EH (cell line): ENCODE results near the gene TRIM8.
A peak's percentile ranks its signal among the peaks of the same experiment; 100 is the strongest.
"Not testable (repeated sequence)": the region's sequence is repeated elsewhere in the genome, so short reads cannot be mapped to it uniquely, and the experiment has no call there.

Source experiments
- DNase-seq: peaks from one replicate; pipeline ENCODE4 v3.0.0-alpha.2; 2015; ENCODE audit warnings: low read depth

Gene TRIM8

DNA sequence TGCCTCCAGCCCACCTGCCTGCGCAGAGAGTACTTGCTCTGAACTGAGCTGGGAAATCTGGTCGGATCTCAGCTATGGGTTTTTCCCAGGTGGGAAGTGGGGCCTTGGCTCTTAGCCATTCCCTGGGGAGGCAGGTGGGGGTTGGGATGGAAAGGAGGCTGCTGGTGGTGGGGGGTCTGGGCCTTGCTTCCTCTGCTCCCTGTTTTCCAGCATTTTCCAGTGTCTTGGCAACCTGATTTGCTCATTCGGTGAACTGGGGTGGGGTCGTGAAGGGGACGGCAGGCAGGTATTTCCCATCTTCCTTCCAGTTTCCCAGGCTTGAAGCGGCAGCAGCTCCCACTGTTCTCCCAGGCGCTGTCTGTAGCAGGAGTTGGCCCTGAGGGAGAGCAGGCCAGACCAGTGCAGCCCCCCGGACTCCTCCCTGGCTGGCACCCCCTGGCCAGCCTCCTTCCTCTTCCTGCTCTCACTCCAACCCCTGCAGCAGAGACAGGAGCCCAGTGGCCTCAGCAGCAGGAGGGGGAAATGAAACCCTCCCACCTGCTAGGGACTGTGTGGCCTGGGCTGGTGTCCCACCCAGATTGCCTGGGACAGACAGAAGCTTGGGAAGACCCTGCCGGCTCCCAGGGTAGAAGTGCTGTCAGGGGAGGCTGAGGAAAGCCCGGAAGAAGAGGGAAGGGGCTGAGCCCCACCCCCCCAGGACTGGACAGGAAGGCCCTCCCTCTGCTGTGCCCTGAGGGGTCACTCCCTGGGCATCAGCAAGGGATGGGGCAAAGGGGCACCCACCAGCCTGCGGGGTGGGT is 6.6 kb downstream of the TRIM8 start:
- DNase-seq, result no peak

DNA sequence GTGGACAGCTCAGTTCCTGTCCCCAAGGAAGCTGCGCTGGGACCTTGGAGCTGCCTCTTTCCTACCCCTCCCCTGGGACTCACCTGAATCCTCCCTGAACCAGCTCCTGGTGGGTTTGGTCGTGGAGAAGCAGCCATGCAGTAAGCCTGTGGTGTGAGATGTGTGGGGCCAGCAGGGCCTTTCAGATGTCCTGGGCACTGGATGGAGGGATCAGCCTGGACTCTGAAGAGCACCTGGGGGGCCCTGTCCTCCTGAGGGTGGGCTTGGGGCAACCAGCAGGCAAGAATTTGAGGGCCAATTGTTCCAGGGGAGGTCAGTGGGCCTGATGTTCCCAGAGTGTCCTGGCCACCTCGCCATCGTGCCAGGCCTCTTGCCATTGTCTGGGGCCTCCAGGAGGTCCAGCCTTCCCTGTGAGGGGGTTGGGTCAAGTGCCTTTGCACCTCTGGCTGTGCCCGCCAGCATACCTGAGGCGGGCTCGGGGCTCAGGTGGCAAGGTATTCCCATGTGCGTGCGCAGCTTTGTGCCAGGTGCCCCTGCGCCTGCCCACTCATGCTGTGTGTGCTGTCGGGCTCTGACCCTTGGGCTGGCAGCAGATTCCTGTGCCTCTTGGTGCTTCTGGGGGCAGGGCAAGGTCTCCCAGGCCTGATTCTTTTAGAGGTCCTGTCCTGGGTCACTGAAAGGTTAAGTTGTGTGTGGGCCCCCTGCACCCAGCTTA is 7.3 kb downstream of the TRIM8 start:
- DNase-seq, result no peak

DNA sequence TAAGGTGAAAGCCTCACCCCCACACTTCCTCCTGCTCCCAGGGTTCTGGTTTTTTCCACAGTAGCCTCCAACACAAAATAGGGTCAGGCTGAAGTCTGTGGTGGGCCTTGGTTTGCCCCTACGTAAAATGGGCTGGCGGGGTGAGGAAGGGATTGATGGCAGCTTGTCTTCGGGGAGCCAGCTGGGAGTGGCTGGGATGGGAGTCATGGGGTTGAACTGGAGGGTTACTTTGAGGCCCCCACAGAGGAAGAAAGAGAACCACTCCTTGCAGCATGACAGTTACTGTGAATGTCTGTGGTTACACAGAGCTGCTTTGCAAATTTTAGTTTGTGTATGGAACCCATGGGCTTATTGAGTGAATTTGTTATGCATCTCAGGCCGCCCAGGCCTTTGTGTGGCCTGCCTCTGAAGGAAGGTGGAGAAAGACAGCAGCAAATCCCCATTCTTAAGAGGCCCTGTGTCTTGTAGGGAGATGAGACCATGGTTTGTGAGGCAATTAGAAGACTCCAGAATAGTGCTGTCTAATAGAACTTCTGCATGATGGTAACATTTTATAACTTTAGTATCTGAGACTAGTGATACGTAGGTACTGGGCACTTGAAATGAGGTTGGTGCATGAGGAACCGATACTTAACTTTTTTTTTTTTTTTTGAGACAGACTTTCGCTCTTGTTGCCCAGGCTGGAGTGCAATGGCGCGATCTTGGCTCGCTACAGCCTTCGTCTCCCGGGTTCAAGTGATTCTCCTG is 8.1 kb downstream of the TRIM8 start:
- no peak for DNase-seq

DNA sequence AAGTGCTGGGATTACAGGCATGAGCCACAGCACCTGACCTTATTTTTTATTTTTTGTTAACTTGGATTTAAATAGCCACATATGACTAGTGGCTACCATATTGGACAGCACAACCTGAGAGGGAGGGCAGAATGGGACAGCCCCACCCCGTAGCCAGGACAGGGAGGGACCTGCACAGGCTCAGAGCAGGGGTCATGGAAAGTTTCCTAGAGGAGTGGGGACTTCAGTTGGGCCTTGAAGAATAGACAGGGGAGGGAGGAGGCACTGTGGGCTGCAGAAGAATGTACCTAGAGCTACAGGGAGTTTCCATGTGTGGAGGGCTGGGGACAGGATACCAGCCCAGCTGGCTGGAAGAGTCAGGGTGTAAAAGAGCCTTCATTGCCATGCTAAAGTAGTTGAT is 8.8 kb downstream of the TRIM8 start:
- DNase-seq, result no peak

DNA sequence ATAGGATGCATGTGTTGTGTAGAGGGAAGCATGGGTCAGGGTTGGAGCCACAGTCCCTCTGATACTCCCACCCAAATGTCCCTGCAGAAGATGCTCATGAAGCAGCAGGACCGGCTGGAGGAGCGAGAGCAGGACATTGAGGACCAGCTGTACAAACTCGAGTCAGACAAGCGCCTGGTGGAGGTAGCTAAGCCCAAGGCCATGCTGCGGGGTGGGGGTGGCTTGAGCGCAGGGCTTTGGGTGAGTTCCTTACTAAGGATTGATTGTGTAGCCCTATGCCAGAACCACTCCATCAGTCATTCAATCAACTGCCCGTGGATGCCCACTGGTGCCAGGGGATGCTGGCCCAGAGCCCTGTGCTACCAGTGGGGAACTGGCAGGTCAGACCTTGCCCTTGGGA is 10.3 kb downstream of the TRIM8 start:
- no peak for DNase-seq

DNA sequence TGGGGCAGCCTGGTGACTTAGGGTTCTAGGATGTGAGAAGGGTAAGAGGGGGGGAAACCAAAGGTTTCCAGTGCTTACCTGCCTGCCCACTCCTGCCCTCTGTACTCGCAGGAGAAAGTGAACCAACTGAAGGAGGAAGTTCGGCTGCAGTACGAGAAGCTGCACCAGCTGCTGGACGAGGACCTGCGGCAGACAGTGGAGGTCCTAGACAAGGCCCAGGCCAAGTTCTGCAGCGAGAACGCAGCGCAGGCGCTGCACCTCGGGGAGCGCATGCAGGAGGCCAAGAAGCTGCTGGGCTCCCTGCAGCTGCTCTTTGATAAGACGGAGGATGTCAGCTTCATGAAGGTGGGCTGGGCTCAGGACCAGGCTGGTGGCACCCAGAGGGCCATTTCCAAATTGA is 10.7 kb downstream of the TRIM8 start:
- no peak for DNase-seq

DNA sequence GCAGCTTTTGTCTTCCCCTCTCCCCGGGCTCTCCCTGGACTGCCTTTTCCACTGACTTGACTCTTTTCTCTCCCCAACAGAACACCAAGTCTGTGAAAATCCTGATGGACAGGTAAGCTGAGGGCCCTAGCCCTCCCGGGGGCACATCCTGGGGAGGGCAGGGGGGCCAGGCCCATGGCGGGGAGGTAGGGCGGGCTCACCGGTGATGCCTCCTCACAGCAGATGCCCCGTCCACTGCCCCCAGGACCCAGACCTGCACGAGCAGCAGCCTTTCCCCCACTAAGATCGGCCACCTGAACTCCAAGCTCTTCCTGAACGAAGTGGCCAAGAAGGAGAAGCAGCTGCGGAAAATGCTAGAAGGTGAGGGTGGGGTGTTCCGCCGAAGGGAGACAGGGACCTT is 11.7 kb downstream of the TRIM8 start:
- DNase-seq, result no peak

DNA sequence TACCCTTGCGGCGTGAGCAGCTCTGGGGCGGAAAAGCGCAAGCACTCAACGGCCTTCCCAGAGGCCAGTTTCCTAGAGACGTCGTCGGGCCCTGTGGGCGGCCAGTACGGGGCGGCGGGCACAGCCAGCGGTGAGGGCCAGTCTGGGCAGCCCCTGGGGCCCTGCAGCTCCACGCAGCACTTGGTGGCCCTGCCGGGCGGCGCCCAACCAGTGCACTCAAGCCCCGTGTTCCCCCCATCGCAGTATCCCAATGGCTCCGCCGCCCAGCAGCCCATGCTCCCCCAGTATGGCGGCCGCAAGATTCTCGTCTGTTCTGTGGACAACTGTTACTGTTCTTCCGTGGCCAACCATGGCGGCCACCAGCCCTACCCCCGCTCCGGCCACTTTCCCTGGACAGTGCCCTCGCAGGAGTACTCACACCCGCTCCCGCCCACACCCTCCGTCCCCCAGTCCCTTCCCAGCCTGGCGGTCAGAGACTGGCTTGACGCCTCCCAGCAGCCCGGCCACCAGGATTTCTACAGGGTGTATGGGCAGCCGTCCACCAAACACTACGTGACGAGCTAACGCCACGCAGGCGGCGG is 12.6 kb downstream of the TRIM8 start:
- DNase-seq, result no peak

DNA sequence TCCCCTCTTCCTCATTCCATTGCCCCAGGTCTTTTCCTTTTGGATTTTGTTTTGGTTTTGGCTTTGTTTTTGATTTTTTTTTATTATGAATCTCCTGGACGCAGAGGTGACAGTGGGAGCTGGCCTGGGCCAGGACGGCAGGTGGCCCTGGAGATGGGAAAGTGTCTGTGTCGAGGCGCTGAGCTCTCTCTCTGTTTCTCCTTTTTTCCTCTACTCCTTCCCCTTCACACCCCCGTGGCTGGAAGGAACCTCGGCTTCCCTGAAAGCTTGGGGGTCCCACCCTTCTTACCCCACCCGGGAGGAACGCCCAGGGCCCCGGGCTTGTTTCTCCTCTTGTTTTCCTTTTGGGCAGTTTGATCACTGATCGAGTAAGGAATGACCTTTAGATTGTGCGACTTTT is 13.2 kb downstream of the TRIM8 start:
- DNase-seq, result no peak

DNA sequence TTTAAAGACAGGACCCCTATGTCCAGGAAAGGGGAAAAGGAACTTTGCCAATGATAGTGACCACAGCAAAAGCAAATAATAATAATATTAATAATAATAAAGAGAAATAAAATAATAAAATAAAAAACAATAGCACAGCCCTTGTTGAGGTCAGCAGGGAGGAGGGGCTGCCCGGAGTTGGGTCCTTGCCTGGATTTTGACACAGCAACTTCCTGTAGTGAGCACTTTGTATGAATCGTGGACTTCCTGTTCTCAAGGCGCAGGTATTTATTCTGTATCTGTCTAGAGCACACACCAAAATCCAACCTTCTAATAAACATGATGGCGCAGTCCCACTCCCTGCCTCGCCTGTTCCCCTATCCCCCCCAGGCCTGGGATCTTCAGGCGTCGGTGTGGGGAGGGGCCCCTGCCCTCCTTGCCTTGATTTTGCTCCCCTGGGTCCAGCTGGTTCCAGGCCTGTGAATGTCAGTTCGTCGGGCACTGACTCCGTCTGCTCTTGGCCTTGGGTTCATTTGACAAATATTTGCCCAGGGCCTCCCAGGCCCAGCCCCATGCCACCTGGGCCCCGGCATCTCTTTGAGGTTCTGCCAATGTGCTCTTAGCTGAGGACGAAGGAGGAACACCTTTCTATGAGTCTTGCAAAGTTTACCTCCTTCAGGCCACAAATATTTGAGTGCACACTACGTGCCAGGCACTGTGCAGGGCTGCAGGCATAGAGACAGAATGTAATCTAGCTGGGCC is 13.9 kb downstream of the TRIM8 start:
- peak; percentile 37 for DNase-seq

DNA sequence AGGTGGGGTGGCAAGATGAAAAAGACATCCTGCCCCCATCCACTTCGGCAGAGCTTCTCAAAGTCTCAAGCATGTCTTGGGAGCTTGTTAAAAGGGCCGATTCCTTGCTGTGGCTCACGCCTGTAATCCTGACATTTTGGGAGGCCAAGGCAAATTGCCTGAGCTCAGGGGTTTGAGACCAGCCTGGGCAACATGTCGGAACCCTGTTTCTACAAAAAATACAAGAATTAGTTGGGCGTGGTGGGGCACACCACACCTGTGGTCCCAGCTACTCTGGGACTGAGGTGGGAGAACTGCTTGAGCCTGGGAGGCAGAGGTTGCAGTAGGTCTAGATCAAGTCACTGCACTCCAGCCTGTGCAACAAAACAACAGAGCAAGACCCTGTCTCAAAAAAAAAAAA is 14.5 kb downstream of the TRIM8 start:
- DNase-seq, result no peak

DNA sequence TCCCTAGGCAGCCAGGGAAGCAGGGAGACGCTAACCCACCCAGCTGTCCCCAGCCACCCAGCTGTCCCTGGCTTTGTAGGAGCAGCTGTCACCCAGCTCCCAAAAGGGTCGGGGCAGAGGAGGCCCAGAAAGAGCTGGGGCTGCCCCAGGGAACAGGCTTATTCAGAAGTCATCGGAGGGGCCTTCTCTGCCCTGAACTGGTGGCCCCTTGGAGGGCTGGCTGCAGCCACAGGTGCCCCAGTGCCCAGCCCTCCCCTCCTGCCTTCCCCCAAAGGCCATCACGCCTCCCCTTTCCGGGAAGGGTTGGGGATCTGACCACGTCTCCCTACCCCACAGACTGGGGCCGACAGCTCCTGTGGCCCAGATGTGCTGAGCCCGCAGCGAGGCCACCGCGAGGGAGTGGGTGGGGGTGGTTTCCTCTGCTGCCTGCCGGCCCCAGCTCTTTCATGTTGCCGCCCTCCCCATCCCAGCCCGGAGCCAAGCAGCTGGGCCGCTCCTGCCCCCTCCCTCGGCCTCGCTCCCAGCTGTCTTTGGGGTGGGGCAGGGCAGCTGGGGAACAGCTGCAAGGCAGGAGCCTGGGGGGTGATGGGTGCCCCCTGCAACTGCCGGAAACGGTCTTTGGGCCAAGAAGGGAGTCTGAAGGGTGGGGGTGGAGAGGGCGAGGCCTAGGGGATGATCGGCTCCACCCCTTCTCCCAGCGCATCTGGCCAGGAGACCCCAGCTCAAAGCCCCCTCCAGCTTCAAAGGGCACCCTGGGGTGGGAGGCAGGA is 16.8 kb downstream of the TRIM8 start:
- peak; percentile 42 for DNase-seq

DNA sequence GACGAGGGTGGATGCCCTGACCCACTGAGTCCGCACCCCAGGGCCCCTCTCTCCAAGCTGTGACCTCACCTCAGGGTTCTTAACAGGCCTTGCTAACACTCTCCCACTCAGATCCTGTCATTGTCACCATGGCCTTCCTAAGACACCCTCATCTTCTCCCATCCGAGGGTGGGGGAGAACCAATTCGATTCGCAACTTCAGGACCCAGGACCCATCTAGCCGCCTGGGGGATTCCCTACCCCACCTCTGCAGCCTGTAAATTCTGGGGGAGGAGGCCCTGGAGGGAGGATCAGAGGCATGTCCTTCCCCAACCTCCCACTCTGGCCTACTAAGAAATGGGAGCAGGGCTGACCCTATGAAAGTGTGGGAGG is 17.4 kb downstream of the TRIM8 start:
- no peak for DNase-seq

DNA sequence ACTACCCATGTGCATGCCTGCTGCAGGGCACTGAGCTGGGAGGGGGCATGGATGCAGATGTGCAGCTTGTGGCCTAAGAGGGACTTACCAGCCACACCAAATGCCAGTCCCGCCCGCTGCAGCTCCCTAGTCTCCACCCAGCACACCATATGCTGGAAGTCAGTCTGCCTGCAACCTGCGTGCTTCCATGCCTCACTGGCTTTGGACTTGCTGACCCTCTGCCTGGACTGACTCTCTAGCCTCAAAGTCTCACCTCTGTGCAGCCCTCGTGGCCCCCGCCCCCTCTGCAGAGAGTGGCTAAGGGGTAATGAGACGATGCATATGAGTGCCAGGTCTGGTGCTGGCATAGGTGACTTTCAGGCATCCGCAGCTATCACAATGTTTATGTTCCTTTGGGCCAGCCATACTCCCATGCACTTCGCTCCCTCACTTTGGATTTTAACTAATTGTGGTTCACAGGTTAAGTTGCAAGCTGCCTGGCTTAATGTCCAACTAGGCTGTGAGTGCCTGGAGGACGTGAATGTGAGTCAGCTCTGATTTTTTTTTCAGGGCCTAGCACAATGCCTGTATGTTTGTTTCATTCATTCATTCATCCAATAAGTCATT is 21.7 kb downstream of the TRIM8 start:
- no peak for DNase-seq

DNA sequence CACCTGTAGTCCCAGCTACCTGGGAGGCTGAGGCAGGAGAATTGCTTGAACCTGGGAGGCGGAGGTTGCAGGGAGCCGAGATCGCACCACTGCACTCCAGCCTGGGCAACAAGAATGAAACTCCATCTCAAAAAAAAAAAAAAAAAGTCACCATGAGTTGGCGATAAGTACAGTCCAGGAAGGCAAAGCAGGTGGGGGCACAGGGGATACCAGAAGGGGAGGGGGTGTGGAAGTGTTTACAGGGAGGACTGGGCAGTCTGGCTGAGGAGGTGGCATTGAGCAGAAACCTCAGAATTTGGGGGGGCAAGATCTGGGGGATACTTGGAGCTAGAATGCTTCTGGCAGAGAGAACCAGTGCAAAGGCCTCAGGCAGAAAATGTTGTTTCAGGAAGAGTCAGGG is 23.1 kb downstream of the TRIM8 start:
- not testable (repeated sequence) for DNase-seq

DNA sequence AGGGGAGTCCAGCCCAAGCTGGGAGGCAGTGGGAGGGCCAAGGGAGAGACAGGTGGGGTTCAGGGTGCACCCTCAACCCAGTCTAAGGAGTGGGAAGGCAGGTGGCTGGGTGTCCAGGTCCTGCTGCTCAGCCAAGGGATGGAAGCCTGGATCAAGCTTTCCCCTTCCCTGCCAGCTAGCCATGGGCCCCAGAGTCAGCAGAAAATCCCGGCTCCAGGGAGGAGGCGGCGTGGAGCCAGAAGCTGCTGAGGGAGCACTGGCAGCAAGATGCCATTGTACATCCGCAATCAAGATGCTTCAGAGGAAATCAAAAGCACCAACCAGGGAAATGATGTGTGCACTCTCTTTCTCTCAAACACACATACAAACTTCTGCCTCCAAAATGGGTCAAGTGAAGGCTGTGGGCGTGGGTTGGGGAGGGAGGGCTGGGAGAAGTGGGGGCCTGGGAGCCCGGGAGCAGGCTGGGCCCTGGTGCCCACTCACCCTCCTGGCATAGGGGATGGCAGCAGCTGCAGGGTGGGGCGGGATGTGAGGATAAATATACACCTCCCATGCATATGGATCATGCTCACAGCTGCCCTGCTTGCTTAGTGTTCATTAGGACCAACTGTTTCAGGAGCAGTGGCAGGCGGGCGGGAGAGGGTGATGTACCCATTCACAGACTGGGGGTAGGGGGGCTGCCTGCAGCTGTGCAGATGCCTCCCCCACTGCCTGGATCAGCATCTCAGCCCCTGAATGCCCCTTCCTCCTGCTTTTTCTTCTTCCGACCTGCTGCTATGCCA is 24.2 kb downstream of the TRIM8 start:
- no peak for DNase-seq

DNA sequence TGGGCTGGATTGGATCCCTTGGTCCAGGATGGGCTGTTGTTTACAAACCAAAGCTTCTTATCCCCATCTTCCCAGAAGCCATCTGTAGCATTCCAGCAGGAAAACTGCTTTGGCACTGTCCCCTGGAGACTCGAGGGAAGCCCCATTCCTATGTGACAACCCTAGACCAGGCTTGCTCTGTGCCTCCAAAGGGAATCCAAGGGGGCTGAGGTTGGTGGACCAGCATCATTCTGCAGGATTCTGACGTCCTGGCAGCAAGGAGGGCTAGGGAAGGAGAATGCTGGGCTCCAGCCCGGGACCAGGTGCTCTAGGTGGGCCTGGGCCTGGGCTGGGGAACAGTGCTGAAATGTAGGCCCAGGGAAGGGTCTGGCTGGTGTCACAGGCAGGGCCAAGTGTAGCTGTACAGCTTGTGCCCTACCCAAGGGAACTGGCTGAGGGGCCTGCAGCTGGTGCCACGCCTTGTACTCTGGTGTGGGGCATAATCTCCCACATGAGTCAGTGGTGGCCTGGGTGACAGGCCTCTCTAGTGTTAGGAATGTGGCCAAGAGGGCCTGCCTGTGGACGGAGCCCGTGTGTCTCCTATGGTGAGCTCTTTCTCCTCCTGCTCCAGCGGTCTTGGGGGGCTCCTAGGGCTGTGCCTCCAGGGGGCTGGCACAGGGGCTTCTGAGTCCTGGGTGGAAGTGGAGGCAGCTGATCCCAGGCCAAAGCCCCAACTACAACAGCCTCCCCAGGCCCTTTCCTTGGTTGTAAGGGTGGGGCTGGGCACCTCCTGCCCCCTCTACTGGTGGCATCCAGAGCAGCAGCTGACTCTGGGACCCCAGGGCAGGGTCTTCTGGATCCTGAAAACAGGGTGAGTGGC is 25.2 kb downstream of the TRIM8 start:
- DNase-seq, result peak; percentile 83

DNA sequence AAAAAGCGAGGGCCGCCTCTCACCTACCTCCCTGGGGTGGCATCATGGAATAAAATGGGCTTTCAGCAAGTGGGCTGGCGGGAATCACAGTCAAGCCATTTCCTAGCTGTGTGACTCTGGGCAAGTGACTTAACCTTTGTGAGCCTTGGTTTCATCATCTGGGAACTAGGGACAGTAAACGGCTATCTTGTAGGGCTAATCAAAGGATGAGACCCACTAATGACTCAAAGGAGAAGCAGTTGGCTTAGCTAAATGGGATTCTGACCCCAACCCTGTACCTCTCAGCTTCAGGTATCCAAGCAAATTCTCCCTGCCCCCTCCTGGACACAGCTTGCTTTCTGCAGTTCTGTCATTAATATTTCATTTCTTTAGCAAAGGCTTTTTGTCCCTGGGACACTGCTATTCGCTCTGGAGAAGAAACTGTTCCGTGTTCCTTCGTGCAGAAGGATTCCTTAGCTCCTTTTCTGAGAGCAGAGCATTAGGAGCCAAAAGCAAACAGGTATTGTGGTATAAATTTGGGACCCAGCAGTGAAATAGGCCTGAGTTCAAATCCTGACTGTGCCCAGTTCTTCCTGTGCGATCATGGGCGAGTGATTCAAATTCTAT is 25.9 kb downstream of the TRIM8 start:
- no peak for DNase-seq
